Spleen (tissue), 11 donors: Measurements from ENCODE around the gene NDE1. TPM values are rescaled to one million over a fixed set of nuclear protein-coding genes. Genes with fewer than 3 reads are reported as not detected.

Experiments used
- DNase-seq: peaks from one replicate; pipeline ENCODE4 v3.0.0-alpha.2; 2020
- H3K27ac ChIP-seq, 8 donors: fragments of 200-600 bp; sonication (generic) in 7 of 8; 1 replicate in 4 of 8; 2 replicates in 4 of 8; pipeline versions ENCODE4 v1.5.0 to v1.8.0; 2016 to 2021; ENCODE audit warnings: inconsistent platforms in 4 of 8, mild to moderate bottlenecking in 4 of 8, moderate library complexity in 1 of 8
- H3K27me3 ChIP-seq, 7 donors: fragments of 200-600 bp; sonication (generic) in 6 of 7; replicated peaks in 1 of 7; 1 replicate in 4 of 7; 2 replicates in 3 of 7; pipeline versions ENCODE4 v1.5.0 to v1.8.0; 2016 to 2021; ENCODE audit warnings: inconsistent platforms in 3 of 7, mild to moderate bottlenecking in 1 of 7
- H3K36me3 ChIP-seq, 6 donors: fragments of 200-600 bp; sonication (generic) in 5 of 6; 1 replicate in 4 of 6; 2 replicates in 2 of 6; pipeline versions ENCODE4 v1.5.0 to v1.8.0; 2016 to 2021; ENCODE audit warnings: inconsistent platforms in 2 of 6
- H3K4me1 ChIP-seq, 6 donors: fragments of 200-600 bp; sonication (generic) in 5 of 6; 1 replicate in 3 of 6; 2 replicates in 3 of 6; pipeline versions ENCODE4 v1.5.0 to v1.8.0; 2016 to 2021; ENCODE audit warnings: inconsistent platforms in 3 of 6
- H3K4me3 ChIP-seq, 8 donors: fragments of 200-600 bp; sonication (generic) in 7 of 8; 1 replicate in 4 of 8; 2 replicates in 4 of 8; pipeline versions ENCODE4 v1.5.0 to v1.8.0; 2016 to 2021; ENCODE audit warnings: inconsistent platforms in 4 of 8, mild to moderate bottlenecking in 4 of 8, moderate library complexity in 2 of 8
- H3K9me3 ChIP-seq, 8 donors: fragments of 200-600 bp; sonication (generic) in 7 of 8; 1 replicate in 4 of 8; 2 replicates in 4 of 8; pipeline versions ENCODE4 v1.5.0 to v1.8.0; 2016 to 2021; ENCODE audit warnings: inconsistent platforms in 4 of 8
- POLR2A ChIP-seq, 3 donors: fragments of 450-650 bp; IDR thresholded peaks; one replicate each; pipeline ENCODE4 v1.5.1; 2017; ENCODE audit warnings: antibody characterized with exemption in 3 of 3, mild to moderate bottlenecking in 1 of 3
- POLR2AphosphoS5 ChIP-seq, 3 donors: sonication (generic); formaldehyde crosslinking; IDR thresholded peaks; one replicate each; pipeline ENCODE4 v1.5.1; 2017; ENCODE audit warnings: antibody characterized with exemption in 3 of 3
- WGBS, 5 donors: extraction: QIAGEN DNeasy Blood & Tissue Kit in 3 of 5; methylation state at CpG; one replicate each; pipeline versions ENCODE4 v1.1.5 to v1.1.7; 2013 to 2018; 5-methylcytosine and 5-hydroxymethylcytosine counted together
- intact Hi-C: fragments of 100-400 bp; cut with DNase I; formaldehyde crosslinking; loops from one replicate; pipeline ENCODE4 v1.15.0; 2023; ENCODE audit warnings: low total_unique reads
- polyA plus RNA-seq, 3 donors: library from polyadenylated mRNA; stranded (reverse); fragments of 200-250 nt; gene quantifications; one replicate each; pipeline ENCODE4 v1.2.1, GENCODE V29; 2013
- total RNA-seq, 7 donors: library from RNA; depleted of rRNA in 3 of 7; stranded (reverse); fragments of >200 nt in 3 of 7; fragmentation: NEBNext Ultra II Directional in 4 of 7; extraction: Animal tissue kit (Norgen Biotek cat#: 25700) in 4 of 7; gene quantifications; one replicate each; pipeline versions ENCODE4 v1.1.0 to v1.2.1, GENCODE V29; 2016 to 2021
- TF ChIP-seq, protein P1 (sequence below), 11 experiments: fragments of 200-600 bp in 7 of 11; fragments of 450-650 bp in 4 of 11; sonication (generic) in 4 of 11; IDR thresholded peaks in 8 of 11; conservative IDR thresholded peaks in 3 of 11; 1 replicate in 7 of 11; 2 replicates in 4 of 11; pipeline versions ENCODE4 v1.4.0 to v1.8.0; 2016 to 2021; ENCODE audit warnings: antibody characterized with exemption in 11 of 11, inconsistent platforms in 4 of 11, mild to moderate bottlenecking in 1 of 11
- donor health status: healthy with polysubstance abuse.
- donor health status: DM: no; HTN: no; CAD: no; lungs with moderate emphysema.
- donor health status: DM: no; HTN: no; CAD: no.
- donor health status: Bipolar disorder and iron deficiency.
- donor health status: healthy.
- donor health status: DM: no; HTN: no; CAD: no.
- donor health status: DM: yes; HTN: yes; CAD: no.

The NDE1 gene
- total and polyA plus RNA-seq, 10 donors: 8.7 to 69.6 (median 57.5) TPM

DNA sequence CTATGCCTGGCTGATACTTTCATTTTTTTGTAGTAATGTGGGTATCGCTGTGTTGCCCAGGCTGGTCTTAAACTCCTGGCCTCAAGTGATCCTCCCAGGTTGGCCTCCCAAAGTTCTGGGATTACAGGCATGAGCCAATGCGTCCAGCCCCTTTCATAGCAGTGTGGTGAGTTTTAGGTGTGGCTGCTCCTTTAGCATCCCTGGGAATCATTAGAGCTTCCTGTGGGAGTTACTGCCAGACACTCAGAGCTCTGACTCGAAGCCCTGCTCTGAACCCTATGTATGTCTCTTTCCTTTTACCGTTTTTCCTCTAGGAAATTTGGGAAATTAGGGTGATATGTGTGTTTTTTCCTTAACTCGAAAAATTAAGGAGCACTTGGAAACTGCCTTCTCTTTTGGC, 44.5 kb downstream of the NDE1 start:
- 90 to 97% (median 95%) methylated on average over 5 of the region's 5 CpGs for WGBS, 5 donors
- TF ChIP-seq POLR2AphosphoS5 (IDR thresholded peaks at IDR 0.05): no peak
- TF ChIP-seq POLR2A (IDR thresholded peaks at IDR 0.05): no peak
- intact Hi-C loops: no loop called here

DNA sequence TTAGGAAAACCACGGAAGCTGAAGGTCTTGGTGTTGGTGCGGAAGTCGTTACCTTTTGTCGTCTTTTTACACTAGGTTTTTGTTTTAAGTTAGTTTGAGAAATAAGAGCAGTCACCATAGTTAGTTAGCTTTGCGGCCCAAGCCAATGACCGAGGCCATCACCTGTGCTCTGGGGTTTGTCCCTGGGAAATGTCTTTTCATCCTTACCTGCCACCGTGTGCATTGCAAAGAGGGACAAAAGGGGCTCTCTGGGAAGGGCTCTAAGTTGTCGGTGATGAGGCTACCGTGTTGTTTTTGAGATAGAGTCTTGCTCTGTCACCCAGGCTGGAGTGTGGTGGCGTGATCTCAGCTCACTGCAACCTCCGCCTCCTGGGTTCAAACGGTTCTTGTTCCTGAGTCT, 49.8 kb downstream of the NDE1 start:
- H3K27ac ChIP-seq: no peak overlapping the region
- no peak overlapping the region for H3K4me3 ChIP-seq
- TF ChIP-seq POLR2AphosphoS5 (IDR thresholded peaks at IDR 0.05) (no peak), POLR2A (IDR thresholded peaks at IDR 0.05) (no peak)
- TF ChIP-seq, protein P1, sequence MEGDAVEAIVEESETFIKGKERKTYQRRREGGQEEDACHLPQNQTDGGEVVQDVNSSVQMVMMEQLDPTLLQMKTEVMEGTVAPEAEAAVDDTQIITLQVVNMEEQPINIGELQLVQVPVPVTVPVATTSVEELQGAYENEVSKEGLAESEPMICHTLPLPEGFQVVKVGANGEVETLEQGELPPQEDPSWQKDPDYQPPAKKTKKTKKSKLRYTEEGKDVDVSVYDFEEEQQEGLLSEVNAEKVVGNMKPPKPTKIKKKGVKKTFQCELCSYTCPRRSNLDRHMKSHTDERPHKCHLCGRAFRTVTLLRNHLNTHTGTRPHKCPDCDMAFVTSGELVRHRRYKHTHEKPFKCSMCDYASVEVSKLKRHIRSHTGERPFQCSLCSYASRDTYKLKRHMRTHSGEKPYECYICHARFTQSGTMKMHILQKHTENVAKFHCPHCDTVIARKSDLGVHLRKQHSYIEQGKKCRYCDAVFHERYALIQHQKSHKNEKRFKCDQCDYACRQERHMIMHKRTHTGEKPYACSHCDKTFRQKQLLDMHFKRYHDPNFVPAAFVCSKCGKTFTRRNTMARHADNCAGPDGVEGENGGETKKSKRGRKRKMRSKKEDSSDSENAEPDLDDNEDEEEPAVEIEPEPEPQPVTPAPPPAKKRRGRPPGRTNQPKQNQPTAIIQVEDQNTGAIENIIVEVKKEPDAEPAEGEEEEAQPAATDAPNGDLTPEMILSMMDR (IDR thresholded peaks at IDR 0.05 in 8 of 11, conservative IDR thresholded peaks at IDR 0.05 in 3 of 11): no peak
- no peaks in the 10 kb centered on the region for H3K9me3 ChIP-seq
- peaks cover 0 to 12% (median 4%) of the 10 kb centered on the region in 6 donors for H3K4me1 ChIP-seq
- H3K36me3 ChIP-seq: peaks cover 4 to 100% (median 74%) of the 10 kb centered on the region in 6 donors
- 95 to 98% (median 97%) methylated on average over 12 of the region's 12 CpGs for WGBS, 5 donors
- H3K27me3 ChIP-seq: no peaks in the 10 kb centered on the region
- no peak for DNase-seq
- intact Hi-C loops: loop anchor here (5.0 kb wide), 1 partner anchor 273 kb away; no protein-coding TSS in a partner anchor

More for the DNA sequence above, 44.5 kb downstream of the NDE1 start:
- DNase-seq: no peak
- peaks cover 8 to 100% (median 99%) of the 10 kb centered on the region in 6 donors for H3K36me3 ChIP-seq
- H3K27me3 ChIP-seq: no peaks in the 10 kb centered on the region
- no peaks in the 10 kb centered on the region for H3K4me1 ChIP-seq
- H3K9me3 ChIP-seq: no peaks in the 10 kb centered on the region
- H3K4me3 ChIP-seq: no peak overlapping the region
- H3K27ac ChIP-seq: no peak overlapping the region

DNA sequence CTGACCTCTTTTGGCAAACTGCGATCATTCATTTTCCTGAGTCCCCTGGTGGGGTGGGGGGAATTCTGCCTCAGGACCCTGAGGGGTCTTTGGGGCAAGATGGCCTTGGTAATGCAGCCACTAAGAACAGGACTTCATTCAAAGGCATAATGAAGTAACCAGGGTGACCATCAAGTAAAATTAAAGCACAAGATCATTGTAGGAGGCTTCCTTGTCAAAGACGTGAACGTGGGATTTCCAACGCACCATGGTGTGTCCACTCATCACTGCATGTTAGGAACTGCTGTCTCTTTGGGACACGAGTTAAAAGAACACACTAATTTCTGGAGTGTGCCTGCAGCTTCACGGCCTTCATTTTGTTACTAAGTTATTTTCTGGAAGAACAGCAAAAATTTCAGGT, 51.3 kb downstream of the NDE1 start:
- peak in 1 of 3 donors; percentile 7 for TF ChIP-seq POLR2AphosphoS5 (IDR thresholded peaks at IDR 0.05)
- TF ChIP-seq POLR2A (IDR thresholded peaks at IDR 0.05): no peak
- Histone ChIP-seq H3K9me3 (no peaks in the 10 kb centered on the region), H3K4me1 (peaks cover 0 to 18% (median 6%) of the 10 kb centered on the region in 6 donors), H3K36me3 (peaks cover 4 to 100% (median 63%) of the 10 kb centered on the region in 6 donors), H3K27me3 (no peaks in the 10 kb centered on the region), H3K27ac (no peak overlapping the region), H3K4me3 (no peak overlapping the region)
- DNase-seq: no peak
- 85 to 95% (median 91%) methylated on average over 6 of the region's 6 CpGs for WGBS, 5 donors
- intact Hi-C loops: loop anchor here (5.0 kb wide), 1 partner anchor 274 kb away; no protein-coding TSS in a partner anchor

DNA sequence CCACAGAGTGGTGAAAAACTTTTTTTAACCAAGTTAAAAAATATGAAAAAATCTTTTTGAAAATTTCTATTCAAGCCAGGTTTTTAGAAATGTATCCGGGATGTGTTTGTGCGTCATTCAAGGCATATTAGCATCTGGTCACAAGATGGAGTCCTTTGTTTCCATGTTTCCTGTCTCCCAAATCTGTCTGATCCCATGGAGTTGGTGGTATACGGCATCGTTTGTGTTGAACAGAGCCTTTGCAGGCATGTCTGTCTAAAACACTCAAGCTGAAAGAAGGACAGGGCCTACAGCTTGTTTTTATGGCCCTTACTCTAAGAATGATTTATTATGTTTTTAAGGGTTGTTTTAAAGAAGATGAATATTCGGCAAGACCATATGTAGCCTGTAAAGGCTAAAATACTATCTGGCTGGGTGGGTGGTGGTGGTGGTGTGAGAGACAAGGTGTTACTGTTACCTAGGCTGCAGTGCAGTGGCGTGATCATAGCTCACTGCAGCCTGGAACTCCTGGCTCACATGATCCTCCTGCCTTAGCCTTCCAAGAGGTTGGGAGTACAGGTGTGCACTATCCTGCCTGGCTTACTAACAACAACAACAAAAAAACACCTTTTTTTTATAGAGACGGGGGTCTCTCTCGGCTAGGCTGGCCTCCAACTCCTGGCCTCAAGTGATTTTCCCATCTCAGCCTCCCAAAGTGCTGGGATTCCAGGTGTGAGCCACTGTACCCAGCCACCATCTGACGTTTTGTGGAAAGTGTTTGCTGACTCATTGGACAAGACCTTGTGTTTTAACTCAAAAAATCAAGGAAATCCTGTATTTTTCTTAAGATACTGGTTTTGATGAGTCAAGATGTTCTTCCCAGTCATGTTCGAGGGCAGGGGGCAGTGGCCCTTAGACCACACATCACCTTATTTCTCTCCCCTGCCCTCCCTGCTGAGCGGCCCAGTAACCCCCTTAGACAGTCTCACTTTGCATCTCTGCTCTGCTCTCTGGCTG, 52.2 kb downstream of the NDE1 start:
- H3K4me3 ChIP-seq: no peak overlapping the region
- H3K36me3 ChIP-seq: peaks cover 2 to 100% (median 59%) of the 10 kb centered on the region in 6 donors
- no peak for TF ChIP-seq POLR2AphosphoS5 (IDR thresholded peaks at IDR 0.05)
- no peaks in the 10 kb centered on the region for H3K27me3 ChIP-seq
- H3K27ac ChIP-seq: peak overlapping the region in 1 of 8 donors; percentile 21
- intact Hi-C loops: loop anchor here (5.0 kb wide), 1 partner anchor 275 kb away; no protein-coding TSS in a partner anchor
- H3K9me3 ChIP-seq: no peaks in the 10 kb centered on the region
- WGBS, 5 donors: 73 to 86% (median 80%) methylated on average over 11 of the region's 11 CpGs
- DNase-seq: no peak
- H3K4me1 ChIP-seq: peaks cover 0 to 18% (median 6%) of the 10 kb centered on the region in 6 donors

DNA sequence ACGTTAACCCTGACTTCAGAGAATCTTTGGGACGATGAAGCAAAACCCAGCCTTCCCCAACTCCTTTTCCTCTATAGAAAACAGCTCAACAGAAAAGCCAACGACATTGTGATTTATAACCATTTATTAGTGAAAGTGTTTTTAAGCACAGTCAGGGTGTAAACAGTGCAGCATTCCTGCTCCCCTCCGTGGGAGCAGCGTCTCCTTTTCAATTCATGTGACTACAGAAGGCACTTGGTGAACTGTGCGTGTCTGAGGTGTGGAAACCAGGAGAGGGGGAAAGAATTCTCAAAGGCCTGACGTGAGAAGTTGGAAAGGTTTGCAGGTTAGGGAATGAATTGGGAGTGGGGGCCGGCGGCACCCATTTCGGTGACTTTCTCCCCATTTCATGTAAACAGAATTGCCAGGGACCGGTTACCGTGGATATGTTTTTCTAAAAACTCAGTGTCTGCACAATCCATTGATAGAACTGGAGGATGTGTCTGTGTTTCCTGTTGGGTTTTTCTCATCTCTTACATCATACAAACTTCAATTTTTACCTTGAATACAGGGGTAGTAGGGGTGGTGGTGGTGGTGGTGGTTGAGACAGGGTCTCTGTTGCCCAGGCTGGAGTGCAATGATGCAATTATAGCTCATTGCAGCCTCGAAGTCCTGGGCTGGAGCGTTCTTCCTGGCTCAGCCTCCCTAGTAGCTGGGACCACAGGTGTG, 53.1 kb downstream of the NDE1 start:
- H3K36me3 ChIP-seq: peaks cover 0 to 100% (median 51%) of the 10 kb centered on the region in 6 donors
- no peak overlapping the region for H3K4me3 ChIP-seq
- no peak for TF ChIP-seq POLR2AphosphoS5 (IDR thresholded peaks at IDR 0.05)
- TF ChIP-seq, protein P1 (IDR thresholded peaks at IDR 0.05 in 8 of 11, conservative IDR thresholded peaks at IDR 0.05 in 3 of 11): no peak
- TF ChIP-seq POLR2A (IDR thresholded peaks at IDR 0.05): no peak
- no peaks in the 10 kb centered on the region for H3K27me3 ChIP-seq
- 59 to 84% (median 72%) methylated on average over 14 of the region's 14 CpGs for WGBS, 5 donors
- intact Hi-C loops: loop anchor here (5.0 kb wide), 1 partner anchor 276 kb away; no protein-coding TSS in a partner anchor
- H3K4me1 ChIP-seq: peaks cover 0 to 18% (median 6%) of the 10 kb centered on the region in 6 donors
- no peaks in the 10 kb centered on the region for H3K9me3 ChIP-seq
- no peak for DNase-seq
- peak overlapping the region in 1 of 8 donors; percentile 21 for H3K27ac ChIP-seq
